H9 (cell line): ENCODE data around the gene CALML4. TPM values are rescaled to one million over a fixed set of nuclear protein-coding genes. Genes with fewer than 3 reads are reported as not detected.

ENCODE experiments used
- DNase-seq: peaks from one replicate; pipeline ENCODE4 v3.0.0-alpha.2; 2017
- H2AFZ ChIP-seq: one replicate; pipeline ENCODE4 v1.6.1; 2013; ENCODE audit warnings: mild to moderate bottlenecking, low read length, control low read depth, moderate library complexity
- H2AK5ac ChIP-seq: 2 replicates; pipeline ENCODE4 v1.6.1; 2013; ENCODE audit warnings: low read length, control low read depth, mixed read lengths; ENCODE audit not compliant: insufficient read length
- H2BK120ac ChIP-seq: one replicate; pipeline ENCODE4 v1.6.1; 2013; ENCODE audit warnings: low read depth, mild to moderate bottlenecking, low read length, control low read depth, inconsistent platforms; ENCODE audit not compliant: poor library complexity, severe bottlenecking
- H2BK12ac ChIP-seq: 2 replicates; pipeline ENCODE4 v1.6.1; 2013; ENCODE audit warnings: low read length, control low read depth, mixed read lengths, low read depth; ENCODE audit not compliant: insufficient read length
- H2BK15ac ChIP-seq: 2 replicates; pipeline ENCODE4 v1.6.1; 2013; ENCODE audit warnings: low read depth, low read length, control low read depth
- H2BK20ac ChIP-seq: one replicate; pipeline ENCODE4 v1.6.1; 2013; ENCODE audit warnings: low read depth, mild to moderate bottlenecking, low read length, control low read depth, inconsistent platforms; ENCODE audit not compliant: poor library complexity, severe bottlenecking
- H2BK5ac ChIP-seq: 2 replicates; pipeline ENCODE4 v1.6.1; 2013; ENCODE audit warnings: low read length, control low read depth, mixed read lengths; ENCODE audit not compliant: insufficient read length
- H3K14ac ChIP-seq: 2 replicates; pipeline ENCODE4 v1.6.1; 2013; ENCODE audit warnings: low read length, control low read depth; ENCODE audit not compliant: insufficient read depth
- H3K18ac ChIP-seq: 2 replicates; pipeline ENCODE4 v1.6.1; 2013; ENCODE audit warnings: low read depth, mild to moderate bottlenecking, mixed read lengths, low read length, control low read depth; ENCODE audit not compliant: insufficient read length
- H3K23ac ChIP-seq: 2 replicates; pipeline ENCODE4 v1.6.1; 2013; ENCODE audit warnings: low read length, control low read depth, mixed read lengths, low read depth; ENCODE audit not compliant: insufficient read length
- H3K23me2 ChIP-seq: 2 replicates; pipeline ENCODE4 v1.6.1; 2013; ENCODE audit warnings: low read depth, mild to moderate bottlenecking, mixed read lengths, low read length, control low read depth; ENCODE audit not compliant: insufficient read length, poor library complexity, severe bottlenecking
- H3K27ac ChIP-seq: 2 replicates; pipeline ENCODE4 v1.5.1; 2013; ENCODE audit warnings: low read length, control low read depth, mixed read lengths, low read depth; ENCODE audit not compliant: insufficient read length
- H3K27me3 ChIP-seq: 2 replicates; pipeline ENCODE4 v1.6.1; 2013; ENCODE audit warnings: low read length, control low read depth, inconsistent platforms; ENCODE audit not compliant: insufficient read depth
- H3K4ac ChIP-seq: 2 replicates; pipeline ENCODE4 v1.6.1; 2013; ENCODE audit warnings: low read depth, mild to moderate bottlenecking, control low read depth, inconsistent platforms, low read length, moderate library complexity
- H3K4me1 ChIP-seq: 2 replicates; pipeline ENCODE4 v1.6.1; 2013; ENCODE audit warnings: low read length, control low read depth, inconsistent platforms; ENCODE audit not compliant: insufficient read depth
- H3K4me2 ChIP-seq: 2 replicates; pipeline ENCODE4 v1.6.1; 2013; ENCODE audit warnings: low read length, control low read depth, mixed read lengths; ENCODE audit not compliant: insufficient read length, insufficient read depth
- H3K56ac ChIP-seq: 2 replicates; pipeline ENCODE4 v1.6.1; 2013; ENCODE audit warnings: low read depth, mild to moderate bottlenecking, mixed read lengths, low read length, control low read depth; ENCODE audit not compliant: insufficient read length
- H3K79me1 ChIP-seq: 2 replicates; pipeline ENCODE4 v1.6.1; 2013; ENCODE audit warnings: low read depth, mild to moderate bottlenecking, moderate library complexity, low read length, control low read depth, inconsistent platforms; ENCODE audit not compliant: insufficient read depth, poor library complexity, severe bottlenecking
- H3K79me2 ChIP-seq: 2 replicates; pipeline ENCODE4 v1.6.1; 2013; ENCODE audit warnings: low read length, control low read depth, inconsistent platforms; ENCODE audit not compliant: insufficient read depth
- H3K9ac ChIP-seq: 2 replicates; pipeline ENCODE4 v1.6.1; 2013; ENCODE audit warnings: low read length, control low read depth, mixed read lengths; ENCODE audit not compliant: insufficient read length; ENCODE audit errors: extremely low read depth
- H3K9me3 ChIP-seq: one replicate; pipeline ENCODE4 v1.6.1; 2013; ENCODE audit warnings: low read depth, low read length, inconsistent platforms; ENCODE audit not compliant: control insufficient read depth
- H3T11ph ChIP-seq: one replicate; pipeline ENCODE4 v1.6.1; 2013; ENCODE audit warnings: mild to moderate bottlenecking, low read length, control low read depth, inconsistent platforms
- H4K20me1 ChIP-seq: one replicate; pipeline ENCODE4 v1.6.1; 2013; ENCODE audit not compliant: control insufficient read depth, insufficient read length, insufficient read depth
- H4K5ac ChIP-seq: 2 replicates; pipeline ENCODE4 v1.6.1; 2013; ENCODE audit warnings: low read depth, mild to moderate bottlenecking, mixed read lengths, low read length, control low read depth; ENCODE audit not compliant: insufficient read length
- H4K8ac ChIP-seq: replicated peaks from 2 replicates; pipeline ENCODE4 v1.6.1; 2013; ENCODE audit warnings: low read length, control low read depth, mixed read lengths, low read depth; ENCODE audit not compliant: insufficient read length
- H4K91ac ChIP-seq: 2 replicates; pipeline ENCODE4 v1.6.1; 2013; ENCODE audit warnings: low read depth, mild to moderate bottlenecking, moderate library complexity, mixed read lengths, low read length, control low read depth; ENCODE audit not compliant: insufficient read length
- H3K27ac Mint-ChIP-seq, 3 experiments: 2 replicates in 2 of 3; 3 replicates in 1 of 3; pipeline ENCODE4 v1.8.0; 2020 to 2021; ENCODE audit warnings: mixed read lengths in 3 of 3, mild to moderate bottlenecking in 1 of 3, moderate library complexity in 1 of 3
- H3K27me3 Mint-ChIP-seq: 2 replicates; pipeline ENCODE4 v1.8.0; 2021; ENCODE audit warnings: low read depth, mild to moderate bottlenecking, moderate library complexity, mixed read lengths
- H3K36me3 Mint-ChIP-seq, 3 experiments: 2 replicates in 2 of 3; 3 replicates in 1 of 3; pipeline ENCODE4 v1.8.0; 2020 to 2021; ENCODE audit warnings: low read depth in 3 of 3, mixed read lengths in 3 of 3; ENCODE audit not compliant: insufficient read depth in 1 of 3
- H3K4me1 Mint-ChIP-seq, 2 experiments: 2 replicates each; pipeline ENCODE4 v1.8.0; 2020; ENCODE audit warnings: mixed read lengths in 2 of 2
- H3K4me3 Mint-ChIP-seq, 2 experiments: 2 replicates in 1 of 2; 3 replicates in 1 of 2; pipeline ENCODE4 v1.8.0; 2020 to 2021; ENCODE audit warnings: mild to moderate bottlenecking in 2 of 2, mixed read lengths in 2 of 2, moderate library complexity in 1 of 2
- H3K9me3 Mint-ChIP-seq, 2 experiments: 2 replicates in 1 of 2; 3 replicates in 1 of 2; pipeline ENCODE4 v1.8.0; 2020; ENCODE audit warnings: mild to moderate bottlenecking in 2 of 2, mixed read lengths in 2 of 2, moderate library complexity in 1 of 2
- CTCF ChIP-seq: fragments of 200-600 bp; sonication (generic); conservative IDR thresholded peaks from 3 replicates; pipeline ENCODE4 v1.8.0; 2021; ENCODE audit warnings: antibody characterized with exemption, mild to moderate bottlenecking
- WGBS: extraction: QIAGEN DNeasy Blood & Tissue Kit; methylation state at CpG from one replicate; pipeline ENCODE4 v1.1.7; 2013; ENCODE audit warnings: missing lambda C conversion rate, low lambda C conversion rate, mixed read lengths; ENCODE audit not compliant: insufficient read length; ENCODE audit errors: extremely low coverage; 5-methylcytosine and 5-hydroxymethylcytosine counted together
- total RNA-seq: library from RNA; stranded (reverse); gene quantifications from 2 replicates; pipeline ENCODE4 v1.2.1, GENCODE V29; 2021

Gene CALML4
- total RNA-seq, 1 experiment from 2014 or later = 11.8 TPM

- Histone ChIP-seq H4K91ac (no peak overlapping the region), H3T11ph (no peak overlapping the region), H4K8ac (no peak overlapping the region), H4K20me1 (peaks cover 2% of the 10 kb centered on the region), H4K5ac (no peak overlapping the region), H3K18ac (no peak overlapping the region), H3K23me2 (no peaks in the 10 kb centered on the region), H2BK12ac (no peak overlapping the region), H2AFZ (no peak overlapping the region), H3K79me1 (peaks cover 4% of the 10 kb centered on the region), H2BK15ac (no peak overlapping the region), H3K9me3 (no peaks in the 10 kb centered on the region), H3K9ac (no peak overlapping the region), H3K27ac (no peak overlapping the region), H3K14ac (no peak overlapping the region), H3K4ac (no peak overlapping the region), H2BK120ac (no peak overlapping the region), H3K23ac (no peak overlapping the region), H3K56ac (no peak overlapping the region), H2AK5ac (no peak overlapping the region), H3K4me1 (peaks cover 11% of the 10 kb centered on the region), H2BK5ac (no peak overlapping the region), H3K4me2 (no peak overlapping the region), H3K79me2 (no peaks in the 10 kb centered on the region), H2BK20ac (no peak overlapping the region), H3K27me3 (no peaks in the 10 kb centered on the region)
- WGBS = no CpG with 5 or more reads among the region's 7 CpGs
- no peak overlapping the region for H3K4me3 Mint-ChIP-seq
- peak; percentile 16 for DNase-seq
- TF ChIP-seq CTCF = no peak
- peaks cover 23 to 43% of the 10 kb centered on the region in 2 experiments for H3K4me1 Mint-ChIP-seq
- no peak overlapping the region for H3K27ac Mint-ChIP-seq
- no peaks in the 10 kb centered on the region for H3K9me3 Mint-ChIP-seq
- no peaks in the 10 kb centered on the region; the same call in 1 of the 2 replicates for H3K27me3 Mint-ChIP-seq
- H3K36me3 Mint-ChIP-seq = peaks cover 8 to 18% (median 13%) of the 10 kb centered on the region in 3 experiments; a peak in 6 of 7 replicates
Measured at GRCh38 chr15:68209272-68209671, 4.1 kb upstream of the CALML4 start.
